Activated CD4-positive, alpha-beta T cell treated with anti-CD3 and anti-CD28 coated beads, Interleukin-2, amount 50 U/mL, for 48 hours (primary cell): Measurements from ENCODE around the gene PP2D1.
"Not testable (repeated sequence)": the region's sequence is repeated elsewhere in the genome, so short reads cannot be mapped to it uniquely, and the experiment has no call there.

Experiments used
- DNase-seq, 2 experiments: peaks; one replicate each; pipeline ENCODE4 v3.0.0-alpha.2; 2020

Gene PP2D1

DNA sequence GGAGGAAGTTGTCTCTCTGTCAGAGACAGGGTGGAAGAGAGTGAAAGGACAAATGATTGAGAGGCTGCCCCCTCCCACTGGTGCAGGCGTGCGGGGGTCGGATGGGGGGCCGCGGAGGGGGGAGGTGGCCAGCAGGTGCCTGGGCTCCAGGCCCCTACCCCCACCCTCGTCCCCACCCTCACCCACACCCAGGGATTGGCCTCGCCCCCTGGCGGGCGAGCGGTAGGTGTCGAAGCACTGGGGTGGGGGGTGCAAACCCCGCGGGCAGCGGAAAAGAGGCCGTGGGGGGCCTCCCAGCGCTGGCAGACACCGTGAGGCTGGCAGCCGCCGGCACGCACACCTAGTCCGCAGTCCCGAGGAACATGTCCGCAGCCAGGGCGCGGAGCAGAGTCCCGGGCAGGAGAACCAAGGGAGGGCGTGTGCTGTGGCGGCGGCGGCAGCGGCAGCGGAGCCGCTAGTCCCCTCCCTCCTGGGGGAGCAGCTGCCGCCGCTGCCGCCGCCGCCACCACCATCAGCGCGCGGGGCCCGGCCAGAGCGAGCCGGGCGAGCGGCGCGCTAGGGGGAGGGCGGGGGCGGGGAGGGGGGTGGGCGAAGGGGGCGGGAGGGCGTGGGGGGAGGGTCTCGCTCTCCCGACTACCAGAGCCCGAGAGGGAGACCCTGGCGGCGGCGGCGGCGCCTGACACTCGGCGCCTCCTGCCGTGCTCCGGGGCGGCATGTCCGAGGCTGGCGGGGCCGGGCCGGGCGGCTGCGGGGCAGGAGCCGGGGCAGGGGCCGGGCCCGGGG, 27.9 kb upstream of the PP2D1 start, which contains the start of gene KAT2B:
Gene KAT2B, plus strand, starts transcription at position 682 of the 783 bp plus-strand sequence. Its CDS starts 32 bp downstream, at position 714.
- peak; percentile 83 to 84 for DNase-seq

DNA sequence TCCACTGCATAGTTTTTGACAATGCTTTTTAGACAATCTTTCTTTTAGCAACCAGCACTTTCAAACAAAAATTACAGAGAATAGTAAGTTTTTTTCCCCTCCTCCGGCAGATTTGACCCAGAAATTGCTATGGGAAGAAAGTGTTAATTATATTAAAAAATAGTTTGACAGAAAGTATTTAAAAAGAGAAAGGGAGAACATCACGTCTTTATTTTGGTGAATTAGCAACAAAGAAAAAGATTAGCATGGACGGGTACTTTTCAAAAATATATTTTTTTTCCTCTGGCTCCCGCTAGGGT, 27.4 kb upstream of the PP2D1 start:
- no peak for DNase-seq

GRCh38 chr3:20038699-20039465, 26.8 kb upstream of the PP2D1 start:
- DNase-seq, result no peak

DNA sequence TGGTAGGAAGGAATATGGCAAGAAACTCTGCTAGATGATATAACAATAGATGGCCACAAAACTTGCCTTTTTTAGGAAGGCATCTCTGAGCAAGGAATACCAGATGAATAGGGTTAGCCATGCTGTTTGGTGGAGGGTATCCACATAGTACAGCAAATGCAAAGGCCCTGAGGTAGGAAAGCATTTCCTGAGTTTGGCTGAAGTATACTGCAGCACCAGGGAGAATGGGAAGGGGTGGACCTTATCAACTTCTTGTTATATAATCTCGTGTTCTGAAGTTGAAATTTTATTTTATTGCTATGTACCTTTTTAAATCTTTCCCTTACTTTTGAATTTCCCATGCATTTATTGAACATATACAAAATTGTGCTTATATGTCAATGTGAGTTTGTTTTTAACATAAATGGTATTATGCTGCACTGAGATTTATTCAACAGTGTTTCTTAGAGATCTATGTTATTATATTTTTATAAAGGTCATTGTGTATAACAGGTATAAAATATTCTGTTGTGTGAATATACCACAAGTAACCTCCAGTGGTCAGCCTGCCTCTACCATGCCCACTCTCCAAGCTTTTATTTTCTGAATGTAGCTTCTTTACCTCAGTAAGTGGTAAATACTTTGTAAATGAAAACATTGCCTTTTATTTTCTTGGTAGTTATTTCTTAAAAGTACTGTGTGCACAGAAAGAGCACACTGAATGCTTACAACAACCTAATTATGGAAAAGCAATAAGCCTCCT, 25.4 kb upstream of the PP2D1 start:
- DNase-seq, result no peak

GRCh38 chr3:20035019-20035418, 23.0 kb upstream of the PP2D1 start:
- no peak for DNase-seq

DNA sequence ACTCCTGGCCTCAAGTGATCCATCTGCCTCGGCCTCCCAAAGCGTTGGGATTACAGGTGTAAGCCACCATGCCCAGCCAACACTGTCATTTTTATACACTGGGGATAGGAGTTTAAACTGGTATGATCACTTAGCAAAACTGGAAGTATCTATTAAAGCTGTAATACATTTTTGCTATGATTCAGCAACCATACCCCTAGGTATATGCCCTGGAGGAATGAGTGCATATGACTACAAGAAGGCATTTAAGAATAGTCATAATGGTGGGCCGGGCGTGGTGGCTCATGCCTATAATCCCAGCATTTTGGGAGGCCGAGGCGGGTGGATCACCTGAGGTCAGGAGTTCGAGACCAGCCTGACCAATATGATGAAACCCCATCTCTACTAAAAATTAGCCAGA, 19.9 kb upstream of the PP2D1 start:
- not testable (repeated sequence) for DNase-seq

DNA sequence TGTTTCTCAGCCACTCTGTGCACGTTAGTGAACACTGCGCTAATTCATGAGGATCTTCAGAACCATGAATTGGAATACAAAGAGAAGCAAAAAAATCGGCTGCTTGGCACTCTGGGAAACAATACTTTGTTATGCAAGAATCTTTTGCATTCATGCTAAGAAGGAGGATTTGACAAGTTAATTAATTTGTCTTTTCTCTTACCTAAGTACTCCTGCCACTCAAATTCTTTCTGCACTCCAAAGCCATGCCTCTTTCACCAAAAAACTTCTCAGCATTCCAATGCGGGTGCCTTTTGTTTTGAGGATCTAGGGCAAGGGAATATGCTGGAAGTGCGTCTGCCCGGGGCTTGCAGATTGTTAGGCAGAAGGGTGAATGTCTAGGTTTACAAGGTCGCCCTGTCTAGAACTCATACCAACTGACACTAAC, 16.9 kb upstream of the PP2D1 start:
- no peak for DNase-seq

GRCh38 chr3:20027136-20027535, 15.1 kb upstream of the PP2D1 start:
- no peak for DNase-seq

DNA sequence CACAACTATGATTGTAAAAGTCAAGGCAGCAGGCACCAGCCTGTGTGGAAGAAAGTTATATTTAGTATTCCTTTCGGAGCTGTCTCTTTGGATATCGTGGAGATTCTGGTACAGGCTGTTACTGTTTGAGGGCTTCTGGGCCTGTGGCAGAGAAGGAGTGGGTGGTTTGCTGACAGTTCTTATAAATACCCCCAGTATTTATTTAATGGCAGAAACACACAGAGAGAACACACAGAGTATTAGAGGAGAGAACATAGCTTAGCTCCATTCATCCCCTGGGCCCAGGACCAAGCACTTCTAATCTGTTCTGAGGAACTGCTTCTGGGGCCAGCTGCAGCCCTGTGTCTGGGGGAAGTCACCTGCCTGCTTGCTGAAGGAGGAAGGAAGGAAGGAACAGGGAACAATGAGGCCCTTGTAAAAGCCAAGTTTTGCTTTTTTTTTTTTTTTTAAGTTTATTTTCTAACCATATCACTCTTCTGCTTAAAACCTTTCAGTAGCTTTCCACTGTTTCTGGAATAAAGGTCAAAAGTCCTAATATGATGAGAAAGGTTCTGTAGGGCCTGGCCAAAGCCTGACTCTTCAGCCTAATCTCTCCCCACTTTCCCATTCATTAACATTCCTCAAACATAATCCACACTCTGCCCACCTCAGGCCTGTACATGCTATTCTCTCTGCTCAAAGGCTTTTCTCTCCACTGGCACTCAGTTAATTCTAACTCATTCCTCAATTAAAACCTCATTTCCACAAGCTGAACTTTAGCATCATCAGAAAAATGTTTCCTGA, 11.8 kb upstream of the PP2D1 start:
- no peak for DNase-seq

DNA sequence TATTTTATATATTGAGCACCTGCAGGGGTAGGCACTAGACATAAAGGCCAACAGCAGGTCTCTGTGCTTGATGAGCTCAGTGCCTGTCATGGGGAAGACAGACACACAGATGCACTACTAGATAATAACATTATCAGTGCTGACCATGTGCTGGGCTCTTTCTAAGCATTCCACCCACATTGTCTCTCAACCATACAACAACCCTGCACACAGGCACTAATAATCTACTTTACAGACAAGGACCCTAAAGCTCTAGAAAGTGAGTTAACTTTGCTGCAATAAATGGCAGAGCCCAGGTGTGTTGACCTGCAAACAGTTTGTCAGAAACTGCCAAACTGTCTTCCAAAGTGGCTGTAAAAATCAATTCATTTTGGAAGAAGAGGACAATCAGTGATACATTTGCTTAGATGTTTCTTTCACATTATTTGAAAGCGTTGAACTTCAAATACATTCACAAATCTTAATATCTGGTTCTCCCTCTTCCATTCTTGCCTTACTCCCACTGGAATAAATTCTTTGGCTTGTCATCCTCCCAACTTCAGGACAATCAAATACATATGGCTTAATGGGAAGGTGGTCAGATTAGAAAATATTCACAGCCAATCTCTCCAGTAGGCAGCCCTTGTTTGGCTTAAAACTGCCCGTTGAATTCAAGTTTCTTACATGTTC, 11.0 kb upstream of the PP2D1 start:
- no peak for DNase-seq

DNA sequence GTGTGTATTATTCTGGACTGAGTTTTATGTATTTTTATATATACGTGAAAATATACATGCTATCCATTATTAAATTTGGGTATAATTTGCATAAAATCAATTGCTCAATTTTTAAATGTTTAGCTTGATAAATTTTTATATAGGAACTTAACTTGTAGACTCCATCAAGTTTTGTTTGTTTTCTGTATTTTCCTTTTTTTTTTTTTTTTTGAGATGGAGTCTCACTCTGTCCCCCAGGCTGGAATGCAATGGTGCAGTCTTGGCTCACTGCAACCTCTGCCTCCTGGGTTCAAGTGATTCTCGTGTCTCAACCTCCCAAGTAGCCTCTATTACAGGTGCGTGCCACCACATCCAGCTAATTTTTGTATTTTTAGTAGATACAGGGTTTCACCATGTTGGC, 4.0 kb upstream of the PP2D1 start:
- not testable (repeated sequence) for DNase-seq

- no peak for DNase-seq
Observed at GRCh38 chr3:20015525-20015924, 3.5 kb upstream of the PP2D1 start.

- DNase-seq, result no peak
Observed at GRCh38 chr3:20013396-20013795, 1.3 kb upstream of the PP2D1 start.

DNA sequence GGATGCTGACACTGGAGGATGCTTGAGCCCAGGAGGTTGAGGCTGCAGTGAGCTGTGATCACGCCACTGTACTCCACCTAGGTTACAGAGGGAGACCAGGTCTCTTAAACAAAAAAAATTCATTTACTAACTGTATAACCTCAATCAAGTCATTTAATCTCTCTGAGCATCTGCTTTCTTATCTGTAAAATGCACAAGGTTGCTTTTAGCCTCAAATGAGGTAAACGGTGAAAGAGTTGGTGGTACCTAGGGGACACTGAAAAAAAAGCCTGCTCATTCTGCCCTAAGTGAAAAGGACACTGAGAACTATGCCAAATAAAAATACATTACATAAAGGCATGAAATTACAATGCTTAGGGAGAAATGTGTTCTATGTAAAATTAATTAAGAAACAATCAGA, 3.4 kb downstream of the PP2D1 start:
- no peak for DNase-seq

DNA sequence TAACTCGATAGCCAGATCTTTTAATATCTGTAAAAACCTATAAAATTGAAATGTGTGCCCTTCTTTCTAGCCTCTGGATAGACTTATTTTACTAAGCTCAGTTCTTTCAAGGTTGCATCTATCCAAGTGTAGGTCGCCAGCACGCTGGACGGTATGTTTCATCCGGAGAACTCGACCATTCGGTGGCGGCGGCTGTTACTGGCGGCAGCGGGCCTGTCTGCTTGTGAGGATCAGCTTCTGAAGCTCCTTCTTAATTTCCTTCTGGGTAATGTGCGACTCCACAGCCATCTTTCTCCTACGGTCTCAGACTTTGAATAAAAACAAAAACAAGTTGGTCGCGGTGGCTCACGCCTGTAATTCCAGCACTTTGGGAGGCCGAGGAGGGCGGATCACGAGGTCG, 4.1 kb downstream of the PP2D1 start:
- no peak for DNase-seq

DNA sequence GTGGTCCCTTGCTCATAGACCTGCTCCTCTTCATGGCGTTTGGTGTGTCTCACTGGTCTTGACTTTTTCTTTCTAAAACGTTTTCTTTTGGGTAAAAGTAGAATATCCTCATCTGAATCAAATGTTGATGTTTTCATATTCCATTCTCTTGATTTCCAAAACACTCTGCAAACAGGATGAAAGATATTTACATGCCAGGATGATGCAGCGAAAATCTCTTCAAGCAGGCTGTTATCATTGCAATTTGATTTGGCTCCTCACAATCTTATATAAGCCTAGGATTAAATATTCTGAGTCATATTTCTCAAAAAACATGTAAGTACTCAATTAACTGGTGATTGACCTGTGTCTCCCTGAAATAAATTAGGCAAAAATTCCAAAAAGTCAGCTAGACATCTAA, 10.1 kb downstream of the PP2D1 start:
- DNase-seq, result no peak

DNA sequence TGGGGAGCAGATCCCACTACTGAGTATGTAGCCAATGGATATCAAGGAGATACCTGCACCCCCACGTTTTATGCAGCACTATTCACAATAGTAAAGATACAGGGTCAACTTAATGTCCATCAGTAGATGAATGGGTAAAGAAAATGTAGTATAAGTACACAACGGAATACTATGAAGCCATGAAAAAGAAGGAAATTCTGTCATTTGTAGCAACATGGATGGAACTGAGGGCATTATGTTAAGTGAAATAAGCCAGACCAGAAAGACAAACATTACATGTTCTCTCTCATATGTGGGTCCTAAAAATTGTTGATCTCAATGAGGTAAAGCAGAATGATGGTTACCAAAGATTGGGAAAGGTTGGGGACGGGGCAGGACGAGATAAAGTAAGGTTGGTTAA, 14.6 kb downstream of the PP2D1 start:
- no peak for DNase-seq

- no peak for DNase-seq
Observed at GRCh38 chr3:19994796-19995195, 17.3 kb downstream of the PP2D1 start.

GRCh38 chr3:19988904-19989303, 23.2 kb downstream of the PP2D1 start:
- DNase-seq, result not testable (repeated sequence)

GRCh38 chr3:19972054-19972453, 40.0 kb downstream of the PP2D1 start:
- no peak for DNase-seq

GRCh38 chr3:19970327-19970726, 41.7 kb downstream of the PP2D1 start:
- DNase-seq, result no peak

GRCh38 chr3:19967812-19968211, 44.3 kb downstream of the PP2D1 start:
- no peak for DNase-seq
